Panc1 (cell line): Measurements from ENCODE around the gene PRAC1.

Experiments
- POLR2AphosphoS5 ChIP-seq: IDR thresholded peaks from 2 replicates; pipeline ENCODE4 v1.6.1; 2012; ENCODE audit warnings: mild to moderate bottlenecking, low read depth, low read length, moderate library complexity
- SIN3A ChIP-seq: IDR thresholded peaks from 2 replicates; pipeline ENCODE4 v1.6.1; 2012; ENCODE audit warnings: low read depth, mild to moderate bottlenecking, low read length, moderate library complexity, borderline replicate concordance; ENCODE audit not compliant: insufficient read depth
- TCF7L2 ChIP-seq: IDR thresholded peaks from 2 replicates; pipeline ENCODE4 v1.6.1; 2011; ENCODE audit warnings: mild to moderate bottlenecking, low read depth, low read length, inconsistent platforms
- TF ChIP-seq, protein P1 (sequence below): fragments of 450-650 bp; IDR thresholded peaks from 2 replicates; pipeline ENCODE4 v1.5.1; 2017; ENCODE audit warnings: mild to moderate bottlenecking
- TF ChIP-seq, protein P2 (sequence below), 2 experiments: IDR thresholded peaks; 2 replicates each; pipeline ENCODE4 v1.6.1; 2011 to 2012; ENCODE audit warnings: low read depth in 2 of 2, control low read depth in 1 of 2, low read length in 1 of 2, mild to moderate bottlenecking in 1 of 2, moderate library complexity in 1 of 2; ENCODE audit not compliant: insufficient read depth in 1 of 2

GRCh38 chr17:48757524-48757961 is 35.2 kb upstream of the PRAC1 start:
- TF ChIP-seq, protein P1, sequence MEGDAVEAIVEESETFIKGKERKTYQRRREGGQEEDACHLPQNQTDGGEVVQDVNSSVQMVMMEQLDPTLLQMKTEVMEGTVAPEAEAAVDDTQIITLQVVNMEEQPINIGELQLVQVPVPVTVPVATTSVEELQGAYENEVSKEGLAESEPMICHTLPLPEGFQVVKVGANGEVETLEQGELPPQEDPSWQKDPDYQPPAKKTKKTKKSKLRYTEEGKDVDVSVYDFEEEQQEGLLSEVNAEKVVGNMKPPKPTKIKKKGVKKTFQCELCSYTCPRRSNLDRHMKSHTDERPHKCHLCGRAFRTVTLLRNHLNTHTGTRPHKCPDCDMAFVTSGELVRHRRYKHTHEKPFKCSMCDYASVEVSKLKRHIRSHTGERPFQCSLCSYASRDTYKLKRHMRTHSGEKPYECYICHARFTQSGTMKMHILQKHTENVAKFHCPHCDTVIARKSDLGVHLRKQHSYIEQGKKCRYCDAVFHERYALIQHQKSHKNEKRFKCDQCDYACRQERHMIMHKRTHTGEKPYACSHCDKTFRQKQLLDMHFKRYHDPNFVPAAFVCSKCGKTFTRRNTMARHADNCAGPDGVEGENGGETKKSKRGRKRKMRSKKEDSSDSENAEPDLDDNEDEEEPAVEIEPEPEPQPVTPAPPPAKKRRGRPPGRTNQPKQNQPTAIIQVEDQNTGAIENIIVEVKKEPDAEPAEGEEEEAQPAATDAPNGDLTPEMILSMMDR, result no peak
- TF ChIP-seq POLR2AphosphoS5 (no peak), SIN3A (no peak), TCF7L2 (no peak)
- TF ChIP-seq, protein P2, sequence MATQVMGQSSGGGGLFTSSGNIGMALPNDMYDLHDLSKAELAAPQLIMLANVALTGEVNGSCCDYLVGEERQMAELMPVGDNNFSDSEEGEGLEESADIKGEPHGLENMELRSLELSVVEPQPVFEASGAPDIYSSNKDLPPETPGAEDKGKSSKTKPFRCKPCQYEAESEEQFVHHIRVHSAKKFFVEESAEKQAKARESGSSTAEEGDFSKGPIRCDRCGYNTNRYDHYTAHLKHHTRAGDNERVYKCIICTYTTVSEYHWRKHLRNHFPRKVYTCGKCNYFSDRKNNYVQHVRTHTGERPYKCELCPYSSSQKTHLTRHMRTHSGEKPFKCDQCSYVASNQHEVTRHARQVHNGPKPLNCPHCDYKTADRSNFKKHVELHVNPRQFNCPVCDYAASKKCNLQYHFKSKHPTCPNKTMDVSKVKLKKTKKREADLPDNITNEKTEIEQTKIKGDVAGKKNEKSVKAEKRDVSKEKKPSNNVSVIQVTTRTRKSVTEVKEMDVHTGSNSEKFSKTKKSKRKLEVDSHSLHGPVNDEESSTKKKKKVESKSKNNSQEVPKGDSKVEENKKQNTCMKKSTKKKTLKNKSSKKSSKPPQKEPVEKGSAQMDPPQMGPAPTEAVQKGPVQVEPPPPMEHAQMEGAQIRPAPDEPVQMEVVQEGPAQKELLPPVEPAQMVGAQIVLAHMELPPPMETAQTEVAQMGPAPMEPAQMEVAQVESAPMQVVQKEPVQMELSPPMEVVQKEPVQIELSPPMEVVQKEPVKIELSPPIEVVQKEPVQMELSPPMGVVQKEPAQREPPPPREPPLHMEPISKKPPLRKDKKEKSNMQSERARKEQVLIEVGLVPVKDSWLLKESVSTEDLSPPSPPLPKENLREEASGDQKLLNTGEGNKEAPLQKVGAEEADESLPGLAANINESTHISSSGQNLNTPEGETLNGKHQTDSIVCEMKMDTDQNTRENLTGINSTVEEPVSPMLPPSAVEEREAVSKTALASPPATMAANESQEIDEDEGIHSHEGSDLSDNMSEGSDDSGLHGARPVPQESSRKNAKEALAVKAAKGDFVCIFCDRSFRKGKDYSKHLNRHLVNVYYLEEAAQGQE (IDR thresholded peaks at IDR 0.05; ENCODE audit: insufficient read depth in 1 of 2, low read depth in 2 of 2, low read length in 1 of 2), result no peak
